Fibroblast of mammary gland (primary cell): ENCODE results near the gene NLRP3.
"Not testable (repeated sequence)": the region's sequence is repeated elsewhere in the genome, so short reads cannot be mapped to it uniquely, and the experiment has no call there.

ENCODE experiments used
- DNase-seq: peaks from one replicate; pipeline ENCODE4 v3.0.0-alpha.2; 2010; ENCODE audit warnings: low read depth
- H3K4me3 ChIP-seq: 2 replicates; pipeline ENCODE4 v1.5.1; 2011; ENCODE audit warnings: low read depth, mild to moderate bottlenecking, low read length, moderate library complexity; ENCODE audit not compliant: control insufficient read depth
- TF ChIP-seq, protein P1 (sequence below): conservative IDR thresholded peaks from 2 replicates; pipeline ENCODE4 v1.5.1; 2011; ENCODE audit warnings: low read depth, low read length, inconsistent platforms; ENCODE audit not compliant: control insufficient read depth, insufficient read depth

Gene NLRP3

DNA sequence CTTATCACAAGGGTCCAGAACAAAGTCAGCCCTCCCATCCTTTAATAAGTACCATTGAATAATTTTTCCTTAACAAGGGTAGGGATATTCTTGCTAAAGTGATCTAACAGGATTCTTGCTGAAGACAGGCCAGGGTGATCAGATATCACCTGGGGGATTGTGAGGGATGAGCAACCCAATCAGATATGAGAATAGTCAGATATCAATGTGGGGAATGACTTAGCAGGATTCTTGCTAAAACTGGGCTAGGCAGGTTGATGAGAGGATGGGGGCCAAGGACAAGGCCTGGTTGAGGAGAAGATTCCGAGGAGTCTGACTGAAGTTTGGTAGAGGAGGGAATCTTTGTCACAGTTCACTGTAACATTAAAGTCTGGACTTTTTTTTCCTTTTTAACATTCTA lies 23.9 kb upstream of the NLRP3 start:
- H3K4me3 ChIP-seq = no peak overlapping the region
- DNase-seq = no peak
- TF ChIP-seq, protein P1, sequence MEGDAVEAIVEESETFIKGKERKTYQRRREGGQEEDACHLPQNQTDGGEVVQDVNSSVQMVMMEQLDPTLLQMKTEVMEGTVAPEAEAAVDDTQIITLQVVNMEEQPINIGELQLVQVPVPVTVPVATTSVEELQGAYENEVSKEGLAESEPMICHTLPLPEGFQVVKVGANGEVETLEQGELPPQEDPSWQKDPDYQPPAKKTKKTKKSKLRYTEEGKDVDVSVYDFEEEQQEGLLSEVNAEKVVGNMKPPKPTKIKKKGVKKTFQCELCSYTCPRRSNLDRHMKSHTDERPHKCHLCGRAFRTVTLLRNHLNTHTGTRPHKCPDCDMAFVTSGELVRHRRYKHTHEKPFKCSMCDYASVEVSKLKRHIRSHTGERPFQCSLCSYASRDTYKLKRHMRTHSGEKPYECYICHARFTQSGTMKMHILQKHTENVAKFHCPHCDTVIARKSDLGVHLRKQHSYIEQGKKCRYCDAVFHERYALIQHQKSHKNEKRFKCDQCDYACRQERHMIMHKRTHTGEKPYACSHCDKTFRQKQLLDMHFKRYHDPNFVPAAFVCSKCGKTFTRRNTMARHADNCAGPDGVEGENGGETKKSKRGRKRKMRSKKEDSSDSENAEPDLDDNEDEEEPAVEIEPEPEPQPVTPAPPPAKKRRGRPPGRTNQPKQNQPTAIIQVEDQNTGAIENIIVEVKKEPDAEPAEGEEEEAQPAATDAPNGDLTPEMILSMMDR = no peak

DNA sequence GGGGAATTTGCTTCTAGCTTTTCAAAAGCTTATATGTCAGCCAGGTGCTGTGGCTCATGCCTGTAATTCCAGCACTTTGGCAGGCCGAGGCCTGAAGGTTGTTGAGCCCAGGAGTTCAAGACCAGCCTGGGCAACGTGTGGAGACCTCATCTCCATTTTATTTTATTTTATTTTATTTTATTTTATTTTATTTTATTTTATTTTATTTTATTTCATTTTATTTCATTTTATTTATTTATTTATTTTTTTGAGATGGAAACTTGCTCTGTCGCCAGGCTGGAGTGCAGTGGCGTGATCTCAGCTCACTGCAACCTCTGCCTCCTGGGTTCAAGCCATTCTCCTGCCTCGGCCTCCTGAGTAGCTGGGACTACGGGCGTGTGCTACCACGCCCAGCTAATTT lies 20.9 kb upstream of the NLRP3 start:
- H3K4me3 ChIP-seq, DNase-seq: not testable (repeated sequence)

DNA sequence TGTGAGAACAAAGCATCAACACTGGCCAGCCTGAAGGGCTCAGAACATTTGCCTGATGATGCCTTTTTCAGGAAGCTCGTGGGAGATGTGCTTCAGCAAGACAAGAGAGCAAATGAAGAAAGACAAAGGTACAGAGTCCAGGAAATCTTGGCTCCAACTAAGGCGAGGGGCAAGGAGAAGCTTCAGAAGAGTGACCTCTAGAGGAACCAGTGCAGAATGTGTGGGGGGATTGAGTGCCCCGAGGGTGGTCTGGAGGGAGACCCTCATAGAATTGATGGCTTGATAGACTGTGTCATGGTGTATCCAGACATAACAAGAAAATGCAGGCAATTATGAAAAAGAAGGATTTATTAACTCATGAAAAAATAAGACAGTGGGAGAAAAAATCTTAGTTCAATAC lies 15.3 kb upstream of the NLRP3 start:
- no peak for DNase-seq
- no peak overlapping the region for H3K4me3 ChIP-seq
- TF ChIP-seq, protein P1 = no peak

DNA sequence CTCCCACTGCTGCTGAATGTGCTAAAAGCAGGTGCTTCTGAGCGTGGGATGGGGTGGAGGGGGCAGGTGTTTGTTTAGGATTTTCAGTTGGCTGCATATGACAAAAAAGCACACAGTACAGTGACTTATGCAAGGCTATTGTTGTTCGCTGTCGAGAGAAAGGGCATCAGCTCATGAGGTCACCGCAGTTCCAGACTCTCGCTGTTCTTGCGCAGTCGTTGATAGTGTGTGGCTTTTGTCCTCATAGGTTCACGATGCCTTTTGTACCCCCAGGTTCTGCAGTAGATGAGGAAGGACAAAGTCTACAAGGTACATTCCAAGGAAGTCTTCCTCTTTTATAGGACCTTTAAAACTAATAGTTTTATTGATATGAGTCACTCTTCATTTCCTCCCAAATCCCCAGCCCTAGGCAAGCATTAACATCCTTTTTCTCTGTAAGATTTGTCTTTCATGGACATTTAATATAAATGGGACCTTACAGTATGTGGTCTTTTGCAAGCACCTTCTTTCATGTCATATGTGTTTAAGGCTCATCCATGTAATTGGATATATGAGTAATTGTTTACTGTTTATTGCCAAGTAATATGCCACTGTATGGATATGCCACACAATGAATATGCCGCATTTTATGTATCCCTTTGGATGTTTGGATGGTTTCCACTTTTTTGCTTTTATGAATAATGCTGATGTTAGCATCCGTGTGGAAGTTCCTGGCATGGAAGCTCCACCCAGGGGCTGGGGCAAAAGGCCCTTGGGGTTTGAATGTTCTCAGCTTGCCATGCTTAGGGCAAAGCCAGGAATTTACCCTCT lies 14.5 kb upstream of the NLRP3 start:
- no peak overlapping the region for H3K4me3 ChIP-seq
- DNase-seq = no peak
- TF ChIP-seq, protein P1 = no peak

DNA sequence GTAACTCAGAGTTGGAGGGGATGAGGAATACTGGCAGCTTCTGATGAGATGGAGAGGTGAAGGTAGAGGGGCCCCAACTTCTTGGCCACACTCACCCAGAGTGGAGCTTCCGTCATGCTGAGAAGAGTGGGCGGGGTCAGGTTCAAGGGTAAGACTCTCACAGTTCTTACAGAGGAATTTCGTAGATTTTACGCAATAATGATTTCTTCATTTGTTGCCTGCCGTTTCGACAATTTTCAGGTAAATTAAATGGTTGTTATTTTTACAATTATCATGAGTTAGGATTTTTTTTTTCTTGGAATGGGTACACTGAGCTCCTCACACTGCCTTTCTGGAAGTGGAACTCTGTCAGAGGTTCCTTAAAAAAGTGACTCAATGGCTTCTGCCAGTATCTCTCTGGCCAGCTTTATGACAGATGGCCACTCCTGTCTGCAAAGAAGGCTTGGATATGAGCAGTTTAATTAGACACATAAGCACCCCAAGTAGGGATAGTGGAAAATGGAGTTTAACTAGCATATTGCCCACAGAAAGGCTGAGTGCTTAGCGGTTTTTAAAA lies 13.8 kb upstream of the NLRP3 start:
- no peak for DNase-seq
- H3K4me3 ChIP-seq = no peak overlapping the region
- TF ChIP-seq, protein P1 = no peak

DNA sequence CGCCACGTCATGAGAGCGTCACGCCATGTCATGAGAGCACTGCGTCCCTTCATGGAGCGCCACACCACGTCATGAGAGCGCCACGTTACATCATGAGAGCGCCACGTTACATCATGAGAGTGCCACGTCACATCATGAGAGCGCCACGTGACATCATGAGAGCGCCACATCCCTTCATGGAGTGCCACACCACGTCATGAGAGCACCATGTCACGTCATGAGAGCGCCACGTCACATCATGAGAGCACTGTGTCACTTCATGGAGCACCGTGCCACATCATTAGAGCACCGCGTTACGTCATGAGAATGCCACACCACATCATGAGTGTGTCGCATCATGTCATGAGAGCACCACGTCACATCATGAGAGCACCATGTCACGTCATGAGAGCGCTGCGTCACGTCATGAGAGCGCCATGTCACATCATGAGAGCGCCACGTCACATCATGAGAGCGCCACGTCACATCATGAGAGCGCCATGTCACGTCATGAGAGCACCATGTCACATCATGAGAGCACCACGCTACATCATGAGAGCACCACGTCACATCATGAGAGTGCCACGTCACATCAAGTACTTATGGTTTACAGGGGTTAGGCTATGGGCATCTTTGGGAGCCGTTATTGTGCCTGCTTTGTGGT lies 9.8 kb upstream of the NLRP3 start:
- H3K4me3 ChIP-seq = no peak overlapping the region
- TF ChIP-seq, protein P1 = no peak
- no peak for DNase-seq

DNA sequence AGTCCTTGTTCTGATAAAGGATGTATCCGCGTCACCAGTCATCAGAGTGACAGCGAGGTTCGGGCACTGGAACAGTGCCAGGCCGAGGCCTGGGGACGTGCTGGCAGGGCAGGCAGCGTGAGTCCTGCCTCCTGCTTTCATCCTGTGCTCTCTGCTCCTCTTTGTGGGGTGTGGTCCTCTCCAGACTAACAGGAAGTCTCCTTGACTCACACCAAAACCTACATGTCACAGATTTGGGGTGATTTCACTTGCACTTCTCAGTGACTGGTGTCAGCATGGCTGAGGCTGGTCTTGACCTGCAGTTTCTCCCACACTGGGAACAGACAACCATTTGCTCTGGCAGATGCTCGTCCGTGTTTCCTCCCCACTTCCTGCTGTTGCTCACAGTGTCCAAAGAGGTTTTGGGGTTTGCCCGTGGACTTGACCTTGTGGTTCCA lies 8.8 kb upstream of the NLRP3 start:
- TF ChIP-seq, protein P1 = no peak
- DNase-seq = no peak
- no peak overlapping the region for H3K4me3 ChIP-seq
